PC-9 (cell line): ENCODE data around the gene PRRT2.
"Not testable (repeated sequence)": the region's sequence is repeated elsewhere in the genome, so short reads cannot be mapped to it uniquely, and the experiment has no call there.

Source experiments
- CTCF ChIP-seq: fragments of 200-600 bp; sonication (generic); conservative IDR thresholded peaks from 2 replicates; pipeline ENCODE4 v1.6.1; 2017; ENCODE audit warnings: mixed run types, antibody characterized with exemption, mild to moderate bottlenecking, moderate library complexity
- EZH2 ChIP-seq: fragments of 200-600 bp; sonication (generic); IDR thresholded peaks from 2 replicates; pipeline ENCODE4 v1.8.0; 2017; ENCODE audit warnings: antibody characterized with exemption, low read depth

DNA sequence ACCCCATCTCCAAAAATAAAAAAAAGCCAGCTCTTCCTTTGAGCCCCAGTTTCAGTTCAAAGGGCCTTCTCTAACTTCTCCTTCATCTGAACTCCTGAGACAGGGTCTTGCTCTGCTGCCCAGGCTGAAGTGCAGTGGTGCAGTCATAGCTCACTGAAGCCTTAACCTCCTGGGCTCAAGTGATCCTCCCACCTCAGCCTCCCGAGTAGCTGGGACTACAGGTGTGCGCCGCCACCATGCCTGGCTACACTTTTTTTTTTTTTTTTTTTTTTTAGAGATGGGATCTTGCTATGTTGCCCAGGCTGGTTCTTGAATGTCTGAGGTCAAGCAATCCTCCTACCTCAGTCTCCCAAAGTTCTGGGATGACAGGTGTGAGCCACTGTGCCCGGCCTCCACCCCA is 21.2 kb downstream of the PRRT2 start:
- TF ChIP-seq CTCF, EZH2: not testable (repeated sequence)
